HG02759 (cell line): ENCODE measurements around the gene GRID2IP.

Experiments
- ATAC-seq: cut with Tn5 transposase; IDR thresholded peaks from one replicate; pipeline ENCODE4 v1.9.1; 2021; ENCODE audit warnings: mild to moderate bottlenecking, moderate library complexity; ENCODE audit not compliant: unreplicated experiment

Gene GRID2IP

GRCh38 chr7:6528401-6529130 is 22.7 kb downstream of the GRID2IP start:
- ATAC-seq = no peak

- no peak for ATAC-seq
Observed at GRCh38 chr7:6526997-6527378, 24.3 kb downstream of the GRID2IP start.

- ATAC-seq = no peak
Observed at GRCh38 chr7:6520163-6520981, 30.9 kb downstream of the GRID2IP start.

GRCh38 chr7:6516387-6516983 is 34.8 kb downstream of the GRID2IP start:
- ATAC-seq = peak; percentile 69

- ATAC-seq = no peak
Observed at GRCh38 chr7:6513541-6513940, 37.7 kb downstream of the GRID2IP start.

GRCh38 chr7:6512892-6513291 is 38.4 kb downstream of the GRID2IP start:
- no peak for ATAC-seq

GRCh38 chr7:6510476-6511133 is 40.7 kb downstream of the GRID2IP start:
- ATAC-seq = no peak

- no peak for ATAC-seq
Observed at GRCh38 chr7:6508950-6509349, 42.3 kb downstream of the GRID2IP start.

GRCh38 chr7:6508539-6508938 is 42.7 kb downstream of the GRID2IP start:
- no peak for ATAC-seq

GRCh38 chr7:6507906-6508305 is 43.4 kb downstream of the GRID2IP start:
- no peak for ATAC-seq

GRCh38 chr7:6505685-6506559 is 45.3 kb downstream of the GRID2IP start:
- ATAC-seq = no peak

GRCh38 chr7:6504996-6505395 is 46.3 kb downstream of the GRID2IP start:
- ATAC-seq = no peak

- no peak for ATAC-seq
Observed at GRCh38 chr7:6502886-6503285, 48.4 kb downstream of the GRID2IP start.

GRCh38 chr7:6501586-6502564 is 49.4 kb downstream of the GRID2IP start:
- no peak for ATAC-seq

GRCh38 chr7:6500691-6501090 is 50.6 kb downstream of the GRID2IP start:
- no peak for ATAC-seq

GRCh38 chr7:6497994-6498393 is 53.3 kb downstream of the GRID2IP start:
- no peak for ATAC-seq

- ATAC-seq = no peak
Observed at GRCh38 chr7:6497637-6497905, 53.7 kb downstream of the GRID2IP start.

GRCh38 chr7:6496842-6497636 is 54.2 kb downstream of the GRID2IP start:
- no peak for ATAC-seq
